ELR (cell line): Measurements from ENCODE around the gene ORC5.
"Not testable (repeated sequence)": the region's sequence is repeated elsewhere in the genome, so short reads cannot be mapped to it uniquely, and the experiment has no call there.

Experiments
- DNase-seq: peaks from one replicate; pipeline ENCODE4 v3.0.0-alpha.2; 2015; ENCODE audit warnings: low read depth

ORC5 gene

DNA sequence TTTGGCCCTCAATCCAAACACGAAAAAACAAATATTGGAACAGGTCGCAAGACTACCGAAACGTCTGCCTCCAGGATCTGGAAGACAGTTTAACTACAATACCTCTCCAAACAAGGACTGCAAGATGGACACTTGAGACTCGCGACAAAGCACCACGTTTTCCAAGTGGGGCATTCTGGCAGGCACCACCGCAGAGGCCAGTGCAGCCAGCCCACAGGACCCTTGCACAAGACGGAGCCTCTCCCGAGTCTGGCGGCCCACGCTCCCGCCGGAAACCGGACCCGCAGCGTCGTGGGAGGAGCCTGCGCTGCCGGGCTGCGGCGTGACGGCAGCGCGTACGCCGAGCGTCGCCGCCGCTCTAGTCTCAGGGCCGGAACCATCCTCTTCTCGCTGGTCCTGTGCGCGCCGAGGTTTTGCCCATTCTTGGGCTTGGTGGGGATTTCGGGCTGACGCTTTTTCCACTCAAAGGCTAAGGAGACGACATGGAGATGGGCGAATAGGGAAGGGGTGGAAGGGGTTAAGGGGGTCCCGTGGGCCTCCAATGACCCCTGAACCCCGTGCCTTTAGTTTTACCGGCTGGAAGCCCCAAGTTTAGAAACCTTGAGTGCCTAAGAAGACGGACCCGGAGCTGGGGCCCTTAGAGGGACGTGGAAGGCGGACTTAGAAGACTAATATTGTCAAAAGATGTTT lies at the start of gene ORC5:
Gene ORC5, minus strand, starts transcription at position 283 of the 690 bp plus-strand sequence. Its CDS starts 109 bp downstream, at position 174.
- DNase-seq: peak; percentile 81

DNA sequence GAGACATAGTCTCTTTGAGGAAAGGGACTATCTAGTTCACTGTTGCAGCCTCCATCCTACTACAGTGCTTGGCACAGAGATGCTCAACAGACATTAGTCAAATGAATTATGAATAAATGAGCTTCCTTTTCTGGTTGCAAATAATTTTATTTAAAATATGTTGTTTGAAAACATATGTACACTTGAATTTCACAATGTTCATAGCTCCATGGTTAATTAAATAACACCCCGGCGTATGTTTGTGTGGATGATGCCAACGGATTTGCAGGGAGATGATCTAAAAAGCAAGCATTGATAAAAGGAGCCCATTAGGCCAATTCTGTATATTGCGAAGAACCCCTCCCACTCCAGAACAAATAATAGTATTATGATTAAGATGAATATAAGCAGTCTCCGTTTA lies 47.8 kb upstream of the ORC5 start:
- DNase-seq: no peak

DNA sequence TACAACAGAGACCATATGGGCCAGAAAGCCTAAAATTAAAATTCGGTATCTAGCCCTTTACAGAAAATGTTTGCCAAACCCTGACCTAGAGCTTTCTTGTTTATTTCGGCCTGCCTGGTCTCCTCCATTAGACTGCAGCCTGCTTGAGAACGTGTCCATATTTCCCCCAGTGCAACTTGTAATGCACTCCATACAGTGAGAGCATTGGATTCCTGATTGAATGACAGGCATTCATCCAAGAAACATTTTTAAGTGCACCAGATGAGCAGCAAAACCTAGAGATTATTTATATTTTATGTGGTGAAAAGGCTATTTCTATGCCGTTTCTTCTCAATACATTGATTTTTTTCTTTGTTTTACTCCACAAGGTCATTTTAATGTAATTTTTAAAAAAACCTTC lies 47.4 kb upstream of the ORC5 start:
- DNase-seq: no peak

DNA sequence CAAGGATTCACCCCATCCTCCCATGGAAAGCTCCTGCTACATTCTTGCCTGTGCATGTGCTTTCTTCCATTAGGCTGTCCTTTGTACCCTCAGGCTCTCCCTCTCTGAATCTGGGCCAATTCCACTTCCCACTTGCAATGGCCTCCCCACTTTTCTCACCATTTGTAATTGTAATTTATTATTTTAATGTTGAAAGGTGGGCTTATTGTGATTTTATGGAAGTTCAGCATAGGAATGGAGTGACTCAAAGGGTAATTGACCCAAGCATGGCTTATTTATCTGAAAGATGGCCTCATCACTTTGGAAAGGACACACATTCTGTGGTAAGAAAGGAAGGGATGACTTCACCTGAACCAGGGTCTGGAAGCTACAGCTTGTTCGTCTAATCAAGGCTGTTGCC lies 46.9 kb upstream of the ORC5 start:
- no peak for DNase-seq

DNA sequence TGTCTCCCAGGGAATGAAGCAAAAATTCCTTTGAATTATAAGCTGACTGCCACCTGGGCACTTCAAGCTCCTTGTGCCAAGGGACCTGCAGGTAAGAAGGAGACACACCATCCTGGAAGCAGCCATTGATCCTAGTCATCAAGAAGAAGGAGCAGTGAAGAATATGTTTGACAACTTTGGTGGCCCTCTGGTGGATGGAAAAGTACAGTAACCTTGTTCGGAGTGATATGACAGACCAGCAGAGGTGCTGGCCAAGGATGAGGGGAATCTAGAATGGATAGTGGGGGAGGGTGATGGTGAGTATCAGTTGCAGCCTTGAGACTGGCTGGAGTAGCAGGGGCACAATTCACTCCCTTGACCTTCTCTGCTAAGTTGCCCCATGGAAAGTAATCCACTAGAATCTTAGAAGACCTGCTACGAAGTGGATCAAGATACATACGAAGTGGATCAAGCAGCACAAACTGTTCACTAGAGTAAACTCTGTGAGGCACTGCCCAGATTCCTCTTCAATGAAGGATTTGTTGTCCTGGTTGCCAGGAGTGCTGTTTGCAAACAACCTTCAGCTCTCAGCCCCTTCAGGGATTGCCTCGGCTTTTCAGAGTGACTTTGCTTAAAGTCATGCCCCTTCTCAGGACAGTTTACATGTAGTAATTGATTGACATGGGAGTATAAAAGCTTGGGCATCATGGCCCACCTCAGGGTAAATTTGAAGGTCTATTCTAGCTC lies 44.8 kb upstream of the ORC5 start:
- DNase-seq: peak; percentile 24

DNA sequence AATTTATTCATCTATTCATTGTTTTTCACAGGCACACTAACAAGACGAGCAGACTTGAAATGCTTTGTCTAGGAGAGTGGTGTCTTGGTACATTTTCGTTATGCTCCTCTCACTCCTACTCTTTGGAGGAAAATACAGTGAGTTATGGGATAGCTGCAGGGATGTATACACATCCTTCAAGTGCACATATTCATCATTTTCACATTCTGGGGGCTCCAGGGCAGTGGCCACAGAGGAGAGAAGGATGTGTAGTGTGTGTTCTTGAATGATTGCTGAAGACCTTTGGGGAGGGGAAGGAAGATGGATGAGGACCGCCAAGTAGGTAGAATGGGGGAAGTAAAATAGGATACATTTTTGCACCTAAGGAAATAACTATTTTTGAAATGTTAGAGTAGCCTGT lies 34.8 kb upstream of the ORC5 start:
- no peak for DNase-seq

DNA sequence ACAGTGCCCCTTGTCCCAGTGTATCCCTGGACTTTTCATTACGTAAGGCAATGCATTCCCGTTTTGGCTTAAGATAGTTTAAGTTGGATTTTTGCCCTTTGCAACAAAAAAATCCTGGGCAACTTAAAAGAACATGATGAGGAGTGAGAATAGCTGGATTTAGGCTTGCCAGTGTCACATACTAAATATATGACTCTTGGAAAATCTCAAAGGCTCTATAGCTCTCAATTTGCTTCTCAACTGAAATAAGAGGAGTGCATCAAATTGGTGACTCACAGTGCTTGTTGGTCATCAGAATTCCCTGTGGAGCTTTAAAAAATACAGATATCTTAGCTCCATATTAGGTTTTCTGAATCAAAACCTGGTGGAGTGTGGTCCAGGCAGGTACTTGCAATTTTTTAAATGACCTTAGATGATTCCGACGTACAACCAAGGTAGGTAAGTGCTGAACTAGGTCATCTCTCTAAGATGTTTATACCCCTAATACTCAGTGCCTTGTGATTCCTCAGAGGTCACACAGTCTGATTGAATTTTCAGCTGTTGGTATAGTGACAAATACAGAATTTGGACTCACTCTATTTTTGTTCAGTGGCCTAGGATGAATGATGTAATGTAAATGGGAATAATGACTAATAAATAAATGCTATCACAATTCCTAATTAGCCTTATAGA lies 33.9 kb upstream of the ORC5 start:
- no peak for DNase-seq

DNA sequence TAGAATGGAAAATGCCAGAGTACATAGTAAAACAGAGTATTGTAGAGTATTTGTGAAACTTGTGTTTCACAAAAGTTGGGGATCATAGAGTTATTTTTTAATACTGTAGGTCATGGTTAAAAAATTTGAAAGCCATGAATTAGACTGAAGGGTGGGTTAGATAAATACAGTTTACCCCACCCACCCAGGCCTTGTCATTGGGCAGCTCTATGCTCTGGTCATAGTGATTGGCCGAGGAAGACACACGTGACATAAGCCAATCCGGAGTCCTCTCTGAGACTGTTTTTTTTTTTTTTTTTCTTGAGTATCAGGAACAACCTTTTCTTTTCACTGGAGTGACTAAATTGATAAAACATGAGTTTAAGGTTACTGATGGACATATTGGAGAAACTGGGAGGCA lies 33.3 kb upstream of the ORC5 start:
- DNase-seq: no peak

DNA sequence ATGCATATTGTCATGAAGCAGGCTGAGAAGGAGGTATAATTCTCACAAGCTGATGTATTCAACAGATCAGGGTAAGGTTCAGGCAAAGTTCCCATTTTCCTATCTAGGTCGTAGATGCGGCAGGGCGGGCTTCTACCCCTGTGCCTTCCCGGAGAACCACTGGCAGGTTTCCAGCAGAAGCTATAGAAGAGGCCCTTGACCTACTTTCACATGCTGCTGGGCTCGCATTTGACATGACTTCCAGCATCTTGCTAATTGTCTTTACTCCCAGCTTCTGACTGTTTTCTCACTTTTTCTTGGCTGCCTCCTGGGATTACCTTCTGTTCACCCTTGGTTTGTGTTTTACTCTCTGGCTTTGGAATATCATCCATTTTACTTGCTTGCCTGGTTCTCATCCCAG lies 32.6 kb upstream of the ORC5 start:
- no peak for DNase-seq

DNA sequence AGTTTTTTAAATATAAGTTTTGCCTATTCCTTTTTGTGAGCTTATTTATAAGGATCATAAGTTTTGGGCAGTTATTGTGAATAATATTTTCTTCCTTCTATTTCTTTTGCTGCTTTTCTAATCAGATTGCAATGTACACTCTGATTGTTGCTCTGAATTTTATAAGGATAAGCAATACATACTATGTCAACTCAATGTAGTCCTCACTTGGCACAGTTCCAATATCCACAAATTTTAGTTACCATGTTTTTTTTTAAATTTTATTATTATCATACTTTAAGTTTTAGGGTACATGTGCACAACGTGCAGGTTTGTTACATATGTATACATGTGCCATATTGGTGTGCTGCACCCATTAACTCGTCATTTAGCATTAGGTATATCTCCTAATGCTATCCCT lies 27.2 kb upstream of the ORC5 start:
- not testable (repeated sequence) for DNase-seq

DNA sequence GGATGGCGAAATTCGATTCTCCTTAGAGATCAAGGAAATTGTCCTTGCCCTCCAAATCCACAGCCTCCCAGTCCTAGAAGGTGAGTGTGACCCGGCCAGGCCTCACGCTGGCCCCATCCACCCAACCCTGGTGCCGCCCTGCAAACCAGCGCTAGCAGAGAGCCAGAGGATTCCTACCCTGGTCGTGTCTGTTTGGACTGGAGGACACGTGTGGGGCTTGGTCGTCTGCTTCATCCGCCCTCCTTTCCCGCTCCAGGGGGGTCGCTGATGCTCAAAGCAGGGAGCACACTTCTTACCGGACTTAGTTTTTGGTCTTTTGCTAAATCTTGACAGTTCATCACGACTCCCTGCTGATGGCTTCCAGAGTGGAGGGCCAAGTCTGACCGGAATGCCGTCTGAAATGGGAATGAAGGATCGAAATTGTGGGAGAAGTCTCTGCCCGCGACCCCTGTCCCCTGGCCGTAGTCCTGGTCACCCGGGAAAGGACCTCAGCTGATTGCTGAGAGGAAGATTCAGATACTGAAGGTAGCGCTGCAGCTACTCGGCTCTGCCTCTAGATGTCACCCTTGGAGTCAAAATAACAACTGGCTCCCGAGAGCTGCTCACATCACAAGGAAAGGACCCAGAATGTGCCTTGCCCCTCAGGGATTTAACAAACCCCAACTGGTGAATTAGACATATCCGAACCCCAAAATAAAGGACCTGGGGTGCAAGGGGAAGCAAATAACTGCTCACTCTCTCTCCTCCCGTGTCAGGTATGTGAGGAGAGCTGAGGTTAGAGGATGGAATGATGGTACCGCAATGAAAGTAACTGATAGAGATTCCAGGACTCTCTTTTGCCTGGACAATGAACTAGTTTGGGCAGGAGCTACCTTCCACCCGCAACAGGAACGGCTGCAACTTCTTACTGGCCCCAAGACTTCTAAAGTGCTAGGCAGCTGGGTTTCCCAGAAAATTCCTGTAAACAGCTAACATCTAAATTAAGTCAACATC lies 23.5 kb upstream of the ORC5 start:
- peak; percentile 73 for DNase-seq

GRCh38 chr7:104230606-104231005 lies 22.8 kb upstream of the ORC5 start:
- DNase-seq: no peak

DNA sequence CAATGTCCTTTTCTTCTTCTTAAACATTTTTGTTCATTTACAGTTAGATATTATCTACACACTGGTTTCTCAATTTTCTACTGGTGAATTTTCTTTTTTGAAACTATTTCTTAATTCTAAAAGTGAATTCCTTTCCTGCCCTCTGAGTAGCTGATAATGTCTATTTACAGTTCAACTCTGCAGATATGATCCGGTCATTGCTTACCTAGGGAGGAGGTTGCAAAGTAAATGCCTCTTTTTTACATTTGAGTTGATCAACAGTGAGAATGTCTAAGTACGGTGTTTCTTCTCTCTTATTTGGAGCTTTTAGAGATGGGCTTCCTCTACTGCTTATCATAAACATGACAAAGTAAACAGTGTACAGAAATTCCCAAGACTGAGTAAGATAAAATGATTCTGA lies 20.6 kb upstream of the ORC5 start:
- DNase-seq: no peak

GRCh38 chr7:104225451-104225850 lies 17.6 kb upstream of the ORC5 start:
- DNase-seq: no peak

GRCh38 chr7:104217620-104218019 lies 9.8 kb upstream of the ORC5 start:
- DNase-seq: no peak

DNA sequence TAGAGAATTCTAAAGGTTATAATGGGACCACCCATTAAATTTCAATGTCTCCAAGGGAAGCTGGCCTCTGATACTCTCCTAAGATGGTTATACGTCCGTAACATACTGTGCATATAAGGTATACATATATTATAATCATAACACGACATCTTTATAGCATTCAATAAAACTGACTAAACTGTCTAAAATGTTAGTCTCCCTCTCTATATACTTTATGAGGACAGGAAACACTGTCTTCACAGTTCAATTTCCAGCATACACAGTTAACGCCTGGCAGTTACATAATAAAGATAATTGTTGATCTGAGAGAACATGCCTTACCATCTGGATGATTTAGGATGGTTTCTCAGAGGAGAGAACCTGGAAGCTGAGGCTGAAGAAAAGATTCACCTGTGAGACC lies 1.2 kb upstream of the ORC5 start:
- DNase-seq: no peak

GRCh38 chr7:104208421-104208780 lies 588 bp upstream of the ORC5 start:
- DNase-seq: no peak

GRCh38 chr7:104207348-104207730 lies 474 bp downstream of the ORC5 start:
- peak; percentile 21 for DNase-seq

- DNase-seq: peak; percentile 13
These were observed 972 bp downstream of the ORC5 start for GRCh38 chr7:104206841-104207240.

DNA sequence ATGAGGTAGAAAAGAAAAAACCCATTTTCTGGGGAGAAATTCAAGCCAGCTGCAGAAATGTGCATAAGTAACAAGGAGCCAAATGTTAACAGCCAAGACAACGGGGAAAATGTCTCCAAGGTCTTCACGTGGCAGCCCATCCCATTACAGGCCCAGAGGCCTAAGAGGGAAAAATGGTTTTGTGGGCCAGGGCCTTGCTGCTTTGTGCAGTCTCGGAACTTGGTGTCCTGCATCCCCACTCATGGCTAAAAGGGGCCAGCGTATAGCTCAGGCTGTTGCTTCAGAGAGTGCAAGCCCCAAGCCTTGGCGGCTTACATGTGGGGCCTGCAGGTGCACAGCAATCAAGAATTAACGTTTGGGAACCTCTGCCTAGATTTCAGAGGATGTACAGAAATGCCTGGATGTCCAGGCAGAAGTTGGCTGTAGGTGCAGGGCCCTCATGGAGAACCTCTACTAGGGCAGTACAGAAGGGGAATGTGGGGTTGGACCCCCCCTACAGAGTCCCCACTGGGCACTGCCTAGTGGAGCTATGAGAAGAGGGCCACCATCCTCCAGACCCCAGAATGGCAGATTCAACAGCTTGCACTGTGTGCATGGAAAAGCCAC lies 9.0 kb downstream of the ORC5 start:
- DNase-seq: no peak

GRCh38 chr7:104196161-104196560 lies 11.7 kb downstream of the ORC5 start:
- DNase-seq: peak; percentile 65

DNA sequence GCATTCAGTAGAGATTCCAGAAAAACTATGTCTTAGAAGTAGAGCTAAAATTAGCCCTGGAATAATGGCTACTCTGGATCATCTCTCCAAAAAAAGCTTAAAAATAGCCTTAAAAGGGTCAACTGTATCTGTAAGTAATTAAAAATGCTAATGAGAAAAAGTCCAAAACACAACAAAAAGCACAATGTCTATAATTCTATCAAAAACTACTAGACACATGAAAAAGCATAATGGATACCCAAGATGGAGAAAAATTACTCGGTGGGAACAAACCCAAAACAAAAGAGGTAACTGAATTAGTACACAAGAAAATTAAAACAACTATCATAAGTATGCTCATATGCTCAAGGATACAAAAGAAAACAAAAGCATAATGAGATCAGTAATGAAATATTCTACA lies 15.4 kb downstream of the ORC5 start:
- DNase-seq: no peak
